ENCODE data around the gene NUP107. TPM values are rescaled to one million over a fixed set of nuclear protein-coding genes. Genes with fewer than 3 reads are reported as not detected.

NUP107 gene
- total and polyA plus RNA-seq, 5 donors from 2014 or later, result 28.9 to 37.0 (median 34.4) TPM

DNA sequence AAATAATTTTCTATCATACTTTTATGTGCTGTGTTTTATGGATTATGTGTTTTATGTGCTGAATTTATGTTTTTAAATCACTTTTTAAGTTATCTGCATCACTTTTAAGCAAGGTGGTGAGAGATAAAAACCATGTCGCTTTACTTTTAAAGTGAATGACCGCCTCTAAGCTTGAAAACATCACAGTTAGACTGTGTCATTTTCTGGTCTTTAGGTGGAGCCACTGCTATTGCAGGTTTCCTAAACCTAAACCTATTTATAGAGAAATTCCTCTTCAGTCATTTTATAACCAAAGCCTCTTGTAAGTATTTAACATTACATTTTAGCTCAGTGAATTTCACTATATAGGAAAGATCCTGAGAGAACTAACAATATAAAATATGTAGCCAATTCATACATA, 100.2 kb downstream of the NUP107 start:
- peaks cover 0 to 2% (median 0%) of the 10 kb centered on the region in 4 donors for H3K4me1 Mint-ChIP-seq
- no peak overlapping the region for H3K4me3 Mint-ChIP-seq
- H3K27ac ChIP-seq (ENCODE audit: insufficient read depth, low read length, poor library complexity, severe bottlenecking), result no peak overlapping the region
- DNase-seq (no peak), ATAC-seq (ENCODE audit: low read depth in 2 of 2) (no peak)
- no peaks in the 10 kb centered on the region for H3K9me3 Mint-ChIP-seq
- no peaks in the 10 kb centered on the region for H3K4me1 ChIP-seq (ENCODE audit: control insufficient read depth, insufficient read depth, low read length, poor library complexity, severe bottlenecking)
- no peaks in the 10 kb centered on the region for H3K27me3 ChIP-seq (ENCODE audit: control insufficient read depth, insufficient read depth, low read length)
- peaks cover 6% of the 10 kb centered on the region for H3K36me3 Mint-ChIP-seq
- H3K4me3 ChIP-seq (ENCODE audit: low read depth, low read length), result no peak overlapping the region
- H3K27ac Mint-ChIP-seq, result no peak overlapping the region
- H3K9me3 ChIP-seq (ENCODE audit: control insufficient read depth in 2 of 2, low read length in 2 of 2), result no peaks in the 10 kb centered on the region
- H3K27me3 Mint-ChIP-seq, result no peaks in the 10 kb centered on the region
- H3K36me3 ChIP-seq (ENCODE audit: control insufficient read depth, insufficient read depth, low read length), result no peaks in the 10 kb centered on the region

DNA sequence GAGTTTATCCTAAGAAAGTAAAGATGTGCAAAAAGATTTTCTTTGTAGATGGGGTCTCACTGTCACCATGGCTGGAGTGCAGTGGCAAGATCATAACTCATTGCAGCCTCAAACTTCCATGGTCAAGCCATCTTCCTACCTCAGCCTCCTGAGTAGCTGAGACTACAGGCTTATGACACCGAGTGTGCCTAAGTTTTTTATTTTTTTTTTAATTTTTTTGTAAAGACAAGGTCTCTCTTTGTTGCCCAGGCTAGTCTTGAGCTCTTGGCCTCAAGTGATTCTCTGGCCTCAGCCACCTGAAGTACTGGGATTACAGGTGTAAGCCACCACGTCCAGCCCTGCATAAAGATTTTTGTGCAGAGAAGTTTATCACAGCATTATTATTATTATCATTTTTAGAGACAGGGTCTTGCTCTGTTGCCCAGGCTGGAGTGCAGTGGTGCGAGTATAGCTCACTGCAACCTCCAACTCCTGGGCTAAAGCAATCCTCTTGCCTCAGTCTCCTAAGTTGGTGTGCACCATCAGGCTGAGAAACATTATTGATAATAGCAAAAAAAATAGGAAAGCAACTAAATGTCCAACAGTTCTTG, 101.9 kb downstream of the NUP107 start:
- ATAC-seq (ENCODE audit: low read depth in 2 of 2) (no peak), DNase-seq (no peak)
- no peaks in the 10 kb centered on the region for H3K27me3 Mint-ChIP-seq
- no peaks in the 10 kb centered on the region for H3K9me3 Mint-ChIP-seq
- peaks cover 6% of the 10 kb centered on the region for H3K36me3 Mint-ChIP-seq
- no peak overlapping the region for H3K27ac Mint-ChIP-seq
- no peak overlapping the region for H3K4me3 ChIP-seq (ENCODE audit: low read depth, low read length)
- H3K4me3 Mint-ChIP-seq, result no peak overlapping the region
- peaks cover 0 to 4% (median under 1%) of the 10 kb centered on the region in 4 donors for H3K4me1 Mint-ChIP-seq
- no peak overlapping the region for H3K27ac ChIP-seq (ENCODE audit: insufficient read depth, low read length, poor library complexity, severe bottlenecking)
- no peaks in the 10 kb centered on the region for H3K4me1 ChIP-seq (ENCODE audit: control insufficient read depth, insufficient read depth, low read length, poor library complexity, severe bottlenecking)
- H3K9me3 ChIP-seq (ENCODE audit: control insufficient read depth in 2 of 2, low read length in 2 of 2), result no peaks in the 10 kb centered on the region
- no peaks in the 10 kb centered on the region for H3K36me3 ChIP-seq (ENCODE audit: control insufficient read depth, insufficient read depth, low read length)
- no peaks in the 10 kb centered on the region for H3K27me3 ChIP-seq (ENCODE audit: control insufficient read depth, insufficient read depth, low read length)

DNA sequence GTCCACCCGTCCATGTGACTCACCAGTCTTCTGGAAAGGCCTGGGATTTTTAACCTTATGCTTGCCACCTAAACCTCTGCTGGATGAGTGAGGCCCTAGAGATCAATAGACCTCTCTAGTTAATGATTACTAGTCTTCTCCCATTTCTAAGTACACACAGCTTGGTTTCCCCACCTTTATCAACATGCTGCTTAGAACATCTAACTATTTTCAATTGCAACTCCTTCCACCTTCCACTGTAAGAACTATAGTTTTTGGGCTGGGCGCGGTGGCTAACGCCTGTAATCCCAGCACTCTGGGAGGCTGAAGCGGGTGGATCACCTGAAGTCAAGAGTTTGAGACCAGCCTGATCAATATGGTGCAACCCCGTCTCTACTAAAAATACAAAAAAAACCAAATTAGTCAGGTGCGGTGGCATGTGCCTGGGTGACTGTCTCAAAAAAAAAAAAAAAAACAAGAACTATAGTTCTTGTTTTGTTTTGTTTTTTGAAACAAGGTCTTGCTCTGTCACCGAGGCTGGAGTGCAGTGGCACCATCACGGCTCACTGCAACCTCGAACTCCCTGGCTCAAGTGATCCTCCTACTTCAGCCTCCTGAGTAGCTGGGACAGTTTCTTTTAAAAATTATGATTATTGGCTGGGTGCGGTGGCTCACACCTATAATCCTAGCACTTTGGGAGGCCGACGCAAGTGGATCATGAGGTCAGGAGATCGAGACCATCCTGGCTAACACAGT, 102.5 kb downstream of the NUP107 start:
- no peaks in the 10 kb centered on the region for H3K36me3 ChIP-seq (ENCODE audit: control insufficient read depth, insufficient read depth, low read length)
- no peak for ATAC-seq (ENCODE audit: low read depth in 2 of 2)
- Mint-ChIP-seq H3K36me3 (peaks cover 2% of the 10 kb centered on the region), H3K4me3 (no peak overlapping the region), H3K27ac (no peak overlapping the region), H3K4me1 (peaks cover 0 to 4% (median 0%) of the 10 kb centered on the region in 4 donors), H3K27me3 (no peaks in the 10 kb centered on the region), H3K9me3 (peaks cover 0 to 2% (median 0%) of the 10 kb centered on the region in 7 donors)
- no peak overlapping the region for H3K4me3 ChIP-seq (ENCODE audit: low read depth, low read length)
- no peak overlapping the region for H3K27ac ChIP-seq (ENCODE audit: insufficient read depth, low read length, poor library complexity, severe bottlenecking)
- no peaks in the 10 kb centered on the region for H3K4me1 ChIP-seq (ENCODE audit: control insufficient read depth, insufficient read depth, low read length, poor library complexity, severe bottlenecking)
- H3K27me3 ChIP-seq (ENCODE audit: control insufficient read depth, insufficient read depth, low read length), result no peaks in the 10 kb centered on the region
- H3K9me3 ChIP-seq (ENCODE audit: control insufficient read depth in 2 of 2, low read length in 2 of 2), result no peaks in the 10 kb centered on the region
- no peak for DNase-seq

DNA sequence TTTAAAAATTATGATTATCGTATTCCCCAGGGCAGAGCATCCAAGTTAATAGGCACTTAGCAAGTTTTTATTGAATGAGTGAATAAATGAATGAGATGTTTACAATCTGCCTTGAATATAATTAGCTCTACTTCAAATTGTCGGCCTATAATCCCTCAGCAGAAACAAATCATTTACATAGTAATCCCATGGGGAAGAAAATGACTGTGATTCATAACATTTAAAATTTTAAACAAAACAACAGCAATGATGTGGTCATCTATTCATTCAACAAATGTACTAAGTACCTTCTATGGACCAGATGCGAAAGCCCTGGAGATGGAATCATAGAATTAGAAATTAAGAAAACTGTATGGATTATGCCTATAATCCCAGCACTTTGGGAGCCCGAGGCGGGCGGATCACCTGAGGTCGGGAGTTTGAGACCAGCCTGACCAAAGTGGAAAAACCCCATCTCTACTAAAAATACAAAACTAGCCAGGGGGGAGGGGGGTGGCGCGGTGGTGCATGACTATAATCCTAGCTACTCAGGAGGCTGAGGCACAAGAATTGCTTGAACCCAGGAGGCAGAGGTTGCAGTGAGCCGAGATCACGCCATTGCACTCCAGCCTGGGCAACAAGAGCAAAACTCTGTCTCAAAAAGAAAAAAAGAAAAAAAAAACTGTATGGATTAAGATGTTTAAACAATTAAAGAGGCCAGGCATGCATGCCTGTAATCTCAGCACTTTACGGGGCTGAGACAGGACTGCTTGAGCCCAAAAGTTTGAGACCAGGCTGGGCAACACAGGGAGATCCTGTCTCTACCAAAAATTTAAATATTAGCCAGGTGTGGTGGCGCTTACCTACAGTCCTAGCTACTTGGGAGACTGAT, 103.5 kb downstream of the NUP107 start:
- H3K4me3 Mint-ChIP-seq, result no peak overlapping the region
- no peak overlapping the region for H3K4me3 ChIP-seq (ENCODE audit: low read depth, low read length)
- peaks cover 0 to 2% (median 0%) of the 10 kb centered on the region in 7 donors for H3K9me3 Mint-ChIP-seq
- no peaks in the 10 kb centered on the region for H3K36me3 ChIP-seq (ENCODE audit: control insufficient read depth, insufficient read depth, low read length)
- no peaks in the 10 kb centered on the region for H3K4me1 ChIP-seq (ENCODE audit: control insufficient read depth, insufficient read depth, low read length, poor library complexity, severe bottlenecking)
- H3K27ac Mint-ChIP-seq, result no peak overlapping the region
- H3K36me3 Mint-ChIP-seq, result no peaks in the 10 kb centered on the region
- no peaks in the 10 kb centered on the region for H3K27me3 ChIP-seq (ENCODE audit: control insufficient read depth, insufficient read depth, low read length)
- DNase-seq, result no peak
- no peaks in the 10 kb centered on the region for H3K9me3 ChIP-seq (ENCODE audit: control insufficient read depth in 2 of 2, low read length in 2 of 2)
- no peak overlapping the region for H3K27ac ChIP-seq (ENCODE audit: insufficient read depth, low read length, poor library complexity, severe bottlenecking)
- H3K4me1 Mint-ChIP-seq, result peaks cover 0 to 4% (median 0%) of the 10 kb centered on the region in 4 donors
- H3K27me3 Mint-ChIP-seq, result no peaks in the 10 kb centered on the region
- no peak for ATAC-seq (ENCODE audit: low read depth in 2 of 2)

GRCh38 chr12:68790952-68791234, 104.1 kb downstream of the NUP107 start:
- ATAC-seq (ENCODE audit: low read depth in 2 of 2) (no peak), DNase-seq (no peak)
- no peaks in the 10 kb centered on the region for H3K36me3 Mint-ChIP-seq
- H3K27ac Mint-ChIP-seq, result no peak overlapping the region
- Histone ChIP-seq H3K4me1 (ENCODE audit: control insufficient read depth, insufficient read depth, low read length, poor library complexity, severe bottlenecking) (no peaks in the 10 kb centered on the region), H3K36me3 (ENCODE audit: control insufficient read depth, insufficient read depth, low read length) (no peaks in the 10 kb centered on the region), H3K27me3 (ENCODE audit: control insufficient read depth, insufficient read depth, low read length) (no peaks in the 10 kb centered on the region), H3K4me3 (ENCODE audit: low read depth, low read length) (no peak overlapping the region), H3K9me3 (ENCODE audit: control insufficient read depth in 2 of 2, low read length in 2 of 2) (no peaks in the 10 kb centered on the region), H3K27ac (ENCODE audit: insufficient read depth, low read length, poor library complexity, severe bottlenecking) (no peak overlapping the region)
- no peaks in the 10 kb centered on the region for H3K27me3 Mint-ChIP-seq
- H3K4me3 Mint-ChIP-seq, result no peak overlapping the region
- H3K4me1 Mint-ChIP-seq, result peaks cover 0 to 4% (median 0%) of the 10 kb centered on the region in 4 donors
- H3K9me3 Mint-ChIP-seq, result peaks cover 0 to 2% (median 0%) of the 10 kb centered on the region in 7 donors

- Histone ChIP-seq H3K27ac (ENCODE audit: insufficient read depth, low read length, poor library complexity, severe bottlenecking) (no peak overlapping the region), H3K4me3 (ENCODE audit: low read depth, low read length) (no peak overlapping the region), H3K27me3 (ENCODE audit: control insufficient read depth, insufficient read depth, low read length) (no peaks in the 10 kb centered on the region), H3K9me3 (ENCODE audit: control insufficient read depth in 2 of 2, low read length in 2 of 2) (no peaks in the 10 kb centered on the region), H3K4me1 (ENCODE audit: control insufficient read depth, insufficient read depth, low read length, poor library complexity, severe bottlenecking) (no peaks in the 10 kb centered on the region), H3K36me3 (ENCODE audit: control insufficient read depth, insufficient read depth, low read length) (no peaks in the 10 kb centered on the region)
- Mint-ChIP-seq H3K4me1 (peaks cover 0 to 4% (median 0%) of the 10 kb centered on the region in 4 donors), H3K27me3 (no peaks in the 10 kb centered on the region), H3K27ac (no peak overlapping the region), H3K4me3 (no peak overlapping the region), H3K36me3 (no peaks in the 10 kb centered on the region), H3K9me3 (peaks cover 0 to 2% (median 0%) of the 10 kb centered on the region in 7 donors)
- ATAC-seq (ENCODE audit: low read depth in 2 of 2), result no peak
- DNase-seq, result no peak
These were observed 105.2 kb downstream of the NUP107 start for GRCh38 chr12:68791897-68792481.

- H3K27me3 ChIP-seq (ENCODE audit: control insufficient read depth, insufficient read depth, low read length), result no peaks in the 10 kb centered on the region
- H3K4me3 Mint-ChIP-seq, result no peak overlapping the region
- H3K27ac Mint-ChIP-seq, result peak overlapping the region in 1 of 3 donors; percentile 39
- H3K36me3 Mint-ChIP-seq, result no peaks in the 10 kb centered on the region
- H3K4me3 ChIP-seq (ENCODE audit: low read depth, low read length), result no peak overlapping the region
- H3K27ac ChIP-seq (ENCODE audit: insufficient read depth, low read length, poor library complexity, severe bottlenecking), result no peak overlapping the region
- peaks cover 0 to 4% (median 0%) of the 10 kb centered on the region in 4 donors for H3K4me1 Mint-ChIP-seq
- peaks cover 0 to 2% (median 0%) of the 10 kb centered on the region in 7 donors for H3K9me3 Mint-ChIP-seq
- no peaks in the 10 kb centered on the region for H3K4me1 ChIP-seq (ENCODE audit: control insufficient read depth, insufficient read depth, low read length, poor library complexity, severe bottlenecking)
- ATAC-seq (ENCODE audit: low read depth in 2 of 2) (peak; percentile 56 to 66), DNase-seq (peak; percentile 7 to 71 (median 34))
- H3K36me3 ChIP-seq (ENCODE audit: control insufficient read depth, insufficient read depth, low read length), result no peaks in the 10 kb centered on the region
- no peaks in the 10 kb centered on the region for H3K9me3 ChIP-seq (ENCODE audit: control insufficient read depth in 2 of 2, low read length in 2 of 2)
- no peaks in the 10 kb centered on the region for H3K27me3 Mint-ChIP-seq
These were observed 106.2 kb downstream of the NUP107 start for GRCh38 chr12:68792952-68793351.

All from CD4-positive, CD25-positive, alpha-beta regulatory T cell (primary cell).